ENCODE results near the gene PNMA6F.
"Not testable (repeated sequence)": the region's sequence is repeated elsewhere in the genome, so short reads cannot be mapped to it uniquely, and the experiment has no call there.

Gene PNMA6F

DNA sequence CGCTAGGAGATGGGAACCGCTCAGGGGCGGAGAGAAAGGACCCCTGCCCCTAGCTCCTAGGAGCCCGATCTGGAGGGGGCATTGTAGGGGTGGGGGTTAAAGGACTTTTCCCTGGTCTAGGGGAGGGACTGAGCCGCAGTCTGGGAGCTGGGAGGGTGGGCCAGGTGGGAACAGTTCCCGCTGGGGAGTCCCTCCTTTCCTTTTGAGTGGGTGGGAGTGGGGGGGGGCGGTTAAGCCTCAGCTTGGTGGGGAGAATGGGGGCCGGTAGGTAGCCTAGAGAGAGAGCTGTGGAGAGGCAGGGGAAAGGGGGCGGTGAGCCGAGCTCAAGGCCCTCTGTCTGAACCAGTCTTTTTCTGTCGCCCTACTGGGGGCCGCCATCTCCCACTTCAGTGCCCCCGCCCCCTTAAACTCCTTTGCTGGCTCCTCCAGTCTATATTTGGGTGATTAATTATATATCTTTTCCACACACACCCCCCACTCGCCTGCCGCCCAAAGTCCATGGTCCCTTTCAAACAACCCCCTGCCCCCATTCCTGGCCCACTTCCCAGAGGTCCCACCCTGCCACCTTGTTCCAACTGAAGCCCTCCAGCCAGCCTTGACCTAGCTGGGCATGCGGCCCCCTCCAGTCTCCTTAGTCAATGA is 13.2 kb upstream of the PNMA6F start:
- DNase-seq, result no peak

GRCh38 chrX:153333821-153334653 is 12.5 kb upstream of the PNMA6F start, which contains the start of gene ZNF275:
TSS of gene ZNF275 (plus strand) at chrX:153334153. CDS start at chrX:153336680, 2,527 bp downstream.
- peak; percentile 7 to 10 for DNase-seq

DNA sequence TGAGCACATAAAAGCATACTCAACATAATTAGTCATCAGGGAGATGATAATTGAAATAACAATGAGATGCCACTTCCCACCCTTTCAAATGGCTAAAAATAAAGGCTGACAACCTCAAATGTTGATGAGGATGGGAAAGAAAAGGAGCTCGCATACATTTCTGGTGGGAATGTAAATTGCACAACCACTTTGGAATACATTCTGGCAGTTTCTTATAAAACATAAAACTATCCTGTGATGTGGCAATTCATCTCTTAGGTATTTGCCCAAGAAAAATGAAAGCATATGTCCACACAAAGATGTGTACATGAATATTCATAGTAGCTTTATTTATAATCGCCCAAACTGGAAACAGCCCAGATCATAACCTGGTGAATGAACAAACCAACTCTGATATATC is 11.7 kb upstream of the PNMA6F start:
- DNase-seq, result no peak

DNA sequence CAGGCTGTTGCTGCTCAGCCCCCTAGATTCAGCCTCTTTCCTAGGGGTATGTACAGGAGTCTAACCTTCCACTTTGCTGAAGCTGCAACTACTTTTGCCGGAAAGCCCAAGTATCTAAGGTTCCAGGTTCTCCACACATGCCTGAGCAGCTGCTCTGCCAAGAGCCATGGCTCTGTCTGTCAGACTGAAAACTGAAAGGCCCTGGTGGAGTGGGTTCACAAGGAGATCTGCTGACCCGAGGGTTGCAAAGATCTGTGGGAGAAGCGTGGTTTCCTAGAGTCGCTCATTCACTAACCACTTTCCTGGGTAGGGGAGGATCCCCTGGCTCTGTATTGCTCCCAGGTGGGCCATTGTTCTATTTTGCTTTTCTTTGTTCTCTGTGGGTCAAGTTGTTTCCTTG is 6.0 kb upstream of the PNMA6F start:
- no peak for DNase-seq

DNA sequence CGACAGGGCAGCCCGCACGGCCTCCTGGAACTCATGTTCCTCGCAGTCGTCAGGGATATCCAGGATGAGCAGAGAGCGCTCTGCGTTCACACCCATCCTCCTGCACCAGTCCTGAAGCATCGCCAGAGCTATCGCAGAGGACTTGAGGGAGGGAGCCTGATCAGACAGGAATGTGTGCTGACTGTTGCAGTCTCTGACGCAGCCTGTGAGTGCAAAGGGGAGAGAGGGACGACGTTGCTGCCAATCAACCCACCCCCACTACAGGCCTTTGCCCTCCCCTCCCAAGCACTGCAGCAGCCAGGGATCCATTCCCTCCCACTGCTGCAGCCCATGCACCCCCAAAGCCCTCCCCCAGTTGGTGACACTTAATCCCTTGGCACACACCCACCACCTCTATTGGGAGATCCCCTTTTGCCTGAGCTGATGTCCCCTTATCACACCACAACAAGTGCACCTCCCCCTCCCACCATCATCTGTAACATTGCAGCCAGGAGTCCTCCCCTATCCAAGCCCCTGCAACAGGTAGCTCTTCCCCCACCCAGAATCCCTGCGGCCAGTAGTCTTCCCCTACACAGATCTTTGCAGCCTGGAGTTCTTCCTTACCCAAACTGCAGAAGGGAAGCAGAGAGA is 897 bp downstream of the PNMA6F start:
- no peak for DNase-seq

- DNase-seq, result not testable (repeated sequence)
Measured at GRCh38 chrX:153320047-153320443, 1.5 kb downstream of the PNMA6F start.

GRCh38 chrX:153319295-153320046 is 2.1 kb downstream of the PNMA6F start:
- no peak for DNase-seq

DNA sequence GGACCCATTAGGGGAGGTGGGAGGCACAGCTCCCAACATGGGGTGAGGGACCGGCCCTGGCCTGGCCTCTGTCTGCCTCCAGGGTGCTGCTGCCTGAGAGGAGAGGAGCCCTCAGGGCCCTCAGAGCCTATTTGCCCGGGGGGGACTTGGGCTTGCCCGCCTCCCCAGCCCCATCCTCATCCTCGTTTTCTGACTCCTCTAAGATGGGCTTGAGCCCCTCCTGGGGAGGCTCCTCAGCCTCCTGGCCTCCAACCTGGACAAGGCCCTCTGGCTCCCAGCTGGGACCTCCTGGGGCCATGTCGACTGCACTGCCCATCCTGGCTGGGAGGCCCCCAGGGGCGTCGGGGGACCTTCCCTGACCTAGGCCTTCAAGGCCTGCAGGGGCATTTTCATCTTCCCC is 2.8 kb downstream of the PNMA6F start:
- DNase-seq, result no peak

- DNase-seq, result no peak
Measured at GRCh38 chrX:153317996-153318722, 3.4 kb downstream of the PNMA6F start.

DNA sequence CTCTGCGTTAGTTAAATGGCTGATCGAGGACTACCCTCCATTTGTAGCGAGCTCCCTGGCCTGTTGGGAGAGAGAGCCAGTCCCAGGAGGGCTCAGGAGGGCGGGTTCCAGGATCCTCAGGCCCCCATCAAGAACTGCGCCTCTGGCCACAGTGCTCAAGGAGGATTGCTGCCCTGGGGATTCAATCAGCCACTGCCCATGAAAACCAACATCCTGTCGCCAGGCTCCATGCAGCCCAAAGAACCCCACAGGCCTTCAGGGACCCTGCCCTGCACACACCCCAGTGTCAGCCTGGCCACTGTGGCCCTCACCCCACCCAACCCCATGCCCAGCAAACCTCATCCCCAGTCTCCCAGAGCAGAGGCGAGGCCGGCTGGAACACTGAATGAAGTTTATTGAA is 4.3 kb downstream of the PNMA6F start:
- DNase-seq, result no peak

DNA sequence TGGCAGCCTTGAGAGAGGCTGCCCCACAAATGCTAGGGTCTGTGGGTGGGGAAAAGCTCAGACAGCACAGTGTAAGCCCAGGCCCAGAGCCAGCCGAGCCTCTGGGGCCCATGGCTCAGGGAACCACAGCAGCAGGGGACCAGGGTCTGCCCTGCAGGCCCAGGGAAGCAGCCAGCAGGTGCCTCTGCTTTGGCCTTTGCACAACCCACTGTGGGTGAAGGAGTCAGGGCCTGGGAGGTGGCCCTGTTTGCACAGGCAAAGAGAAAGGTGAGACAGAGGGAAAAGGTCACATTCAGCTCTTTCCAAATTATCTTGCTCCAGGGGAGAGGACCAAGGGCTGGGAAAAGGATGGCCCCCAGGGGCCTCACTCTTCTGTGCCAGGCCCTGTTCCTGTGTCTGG is 8.7 kb downstream of the PNMA6F start:
- no peak for DNase-seq

DNA sequence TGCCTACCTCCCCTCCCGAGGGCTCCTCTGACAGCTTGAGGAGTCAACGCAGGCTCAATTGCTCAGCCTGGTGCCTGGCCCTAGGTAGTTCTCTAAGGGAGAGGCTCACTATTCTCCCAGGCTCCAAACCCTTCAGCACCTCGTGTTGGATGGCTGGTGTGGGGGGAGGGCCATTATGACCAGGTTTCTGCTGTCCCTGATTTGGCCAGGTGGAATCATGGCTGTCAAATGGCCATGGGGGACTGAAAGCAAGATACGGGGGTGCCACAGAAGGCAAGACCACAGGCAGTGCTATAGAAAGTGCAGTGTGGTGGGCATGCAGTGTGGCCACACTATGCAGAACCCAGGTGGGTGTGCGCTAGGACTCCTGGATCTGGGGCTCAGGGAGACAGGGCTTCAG is 9.5 kb downstream of the PNMA6F start:
- DNase-seq, result no peak

- DNase-seq, result no peak
Measured at GRCh38 chrX:153310901-153311300, 10.7 kb downstream of the PNMA6F start.

GRCh38 chrX:153307276-153308178 is 14.0 kb downstream of the PNMA6F start:
- DNase-seq, result no peak

- no peak for DNase-seq
Measured at GRCh38 chrX:153306527-153307115, 14.9 kb downstream of the PNMA6F start.

GRCh38 chrX:153305972-153306371 is 15.6 kb downstream of the PNMA6F start:
- DNase-seq, result no peak

DNA sequence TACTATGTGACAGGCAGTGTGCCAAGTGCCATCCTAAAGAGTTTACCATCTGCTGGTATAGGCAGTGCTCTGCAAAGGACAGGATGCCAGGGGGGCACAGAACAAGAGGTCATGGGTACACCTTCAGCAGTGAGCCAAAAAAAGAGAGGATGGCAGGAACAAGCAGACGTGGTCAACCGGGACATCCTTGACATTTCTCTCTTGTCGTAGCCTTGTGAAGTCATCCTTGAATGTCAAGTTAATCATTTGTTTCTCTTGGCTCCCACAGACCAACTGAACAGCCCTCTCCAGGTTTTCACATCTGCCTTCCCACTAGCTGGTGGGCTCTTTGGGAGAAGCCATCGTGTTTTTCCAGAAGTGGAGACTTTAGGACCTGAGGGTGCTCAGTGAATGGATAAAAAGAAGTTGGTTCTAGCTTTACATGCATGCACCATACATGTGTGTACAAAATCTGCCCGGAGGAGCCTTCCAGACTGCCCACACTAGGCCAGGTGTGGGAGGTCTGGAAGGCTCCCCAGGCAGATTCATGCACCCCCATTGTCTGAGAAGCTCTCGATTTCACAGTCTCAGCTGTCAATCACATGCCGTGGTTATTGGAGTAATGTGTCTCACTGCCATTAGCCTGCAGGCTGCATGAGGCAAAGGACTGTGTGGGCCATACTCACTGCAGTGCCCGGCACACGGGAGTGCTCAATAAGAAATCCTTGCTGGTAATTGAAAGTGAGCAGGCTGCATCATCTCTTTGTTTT is 16.4 kb downstream of the PNMA6F start:
- no peak for DNase-seq

DNA sequence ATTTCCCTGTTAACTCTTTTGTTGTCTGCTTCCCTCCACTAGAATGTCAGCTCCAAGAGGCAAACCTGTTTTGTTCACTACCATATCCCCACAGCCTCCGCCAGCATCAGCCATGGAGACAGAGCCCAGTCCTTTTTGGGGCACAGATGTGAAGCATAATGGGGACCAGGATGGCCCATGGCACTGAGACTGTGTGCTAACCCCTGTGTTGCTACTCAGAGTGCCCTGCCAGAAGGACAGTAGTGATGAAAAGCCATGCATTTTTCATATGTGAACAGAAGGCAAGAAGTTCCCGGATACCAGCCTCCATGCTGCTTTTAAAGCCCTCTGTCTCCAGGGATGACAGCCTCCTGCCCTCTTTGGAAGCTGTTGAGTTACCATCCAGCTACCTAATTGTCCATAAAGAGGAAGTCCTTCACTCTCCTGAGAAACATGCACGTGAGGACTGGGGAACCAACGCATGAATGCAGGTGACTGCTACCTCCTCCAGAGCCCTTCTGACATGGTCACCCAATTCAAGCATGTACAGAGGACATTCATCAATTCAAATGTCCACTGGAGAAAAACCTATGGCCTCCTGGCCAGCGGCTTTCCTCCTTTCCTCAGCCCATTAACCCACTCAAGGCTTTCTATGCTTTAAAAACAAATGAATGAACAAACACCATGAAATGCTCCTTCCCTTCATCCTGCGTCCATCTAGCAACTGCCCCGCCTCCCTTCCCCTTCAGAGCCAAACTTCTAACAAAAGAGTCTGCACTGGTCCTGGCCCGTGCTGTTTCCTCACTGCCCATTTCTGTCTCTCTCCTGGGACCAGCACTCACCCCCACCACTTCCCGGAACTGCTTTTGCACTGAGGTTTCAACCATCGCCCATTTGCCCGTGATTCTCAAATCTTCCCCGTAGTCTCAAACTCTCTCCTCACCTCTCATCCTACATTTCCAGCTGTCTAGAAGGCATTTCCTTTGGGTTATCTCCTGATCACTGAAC is 18.0 kb downstream of the PNMA6F start:
- DNase-seq, result no peak

DNA sequence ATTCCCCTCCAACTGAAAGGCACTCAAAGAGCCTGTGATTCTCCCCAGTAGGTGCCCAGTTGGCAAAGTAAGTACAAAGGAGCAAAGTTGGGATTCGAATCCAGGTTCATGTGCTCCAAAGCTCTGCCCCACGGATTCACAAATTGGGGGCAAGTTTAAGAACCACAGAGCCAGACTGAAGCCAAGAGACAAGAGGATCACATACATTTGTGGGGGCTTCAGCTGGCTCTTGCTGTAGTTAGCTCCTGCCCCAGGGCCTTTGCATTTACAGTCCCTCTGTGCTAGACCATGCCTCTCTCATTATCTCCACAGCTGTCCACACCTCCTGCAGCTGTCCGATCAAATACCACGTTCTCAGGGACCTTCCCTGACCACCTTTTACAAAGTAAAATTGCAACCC is 18.8 kb downstream of the PNMA6F start:
- no peak for DNase-seq

Data from cerebellar nuclear complex (tissue), 1 donor.